DMS53 treated with DMSO at 0.1 percent for 48 hours (cell line): ENCODE measurements around the gene DLGAP1.

Source experiments
- DNase-seq: peaks from one replicate; lab custom pipeline; 2025; ENCODE audit not compliant: unreplicated experiment; lab: John Stamatoyannopoulos, UW

The DLGAP1 gene

GRCh38 chr18:3873211-3873610, 581.9 kb downstream of the DLGAP1 start:
- DNase-seq: no peak

- no peak for DNase-seq
Observed at GRCh38 chr18:3872641-3873040, 582.5 kb downstream of the DLGAP1 start.

- no peak for DNase-seq
Observed at GRCh38 chr18:3871687-3872086, 583.4 kb downstream of the DLGAP1 start.

GRCh38 chr18:3870914-3871313, 584.2 kb downstream of the DLGAP1 start:
- no peak for DNase-seq

- peak; percentile 77 for DNase-seq
Observed at GRCh38 chr18:3869848-3870247, 585.3 kb downstream of the DLGAP1 start.

- no peak for DNase-seq
Observed at GRCh38 chr18:3867864-3868311, 587.2 kb downstream of the DLGAP1 start.

GRCh38 chr18:3867236-3867635, 587.9 kb downstream of the DLGAP1 start:
- no peak for DNase-seq

- DNase-seq: no peak
Observed at GRCh38 chr18:3864669-3865298, 590.3 kb downstream of the DLGAP1 start.

- DNase-seq: no peak
Observed at GRCh38 chr18:3863593-3863992, 591.5 kb downstream of the DLGAP1 start.

GRCh38 chr18:3863006-3863405, 592.1 kb downstream of the DLGAP1 start:
- no peak for DNase-seq

GRCh38 chr18:3861495-3861894, 593.6 kb downstream of the DLGAP1 start:
- no peak for DNase-seq

- no peak for DNase-seq
Observed at GRCh38 chr18:3857544-3857943, 597.6 kb downstream of the DLGAP1 start.

- no peak for DNase-seq
Observed at GRCh38 chr18:3855966-3856365, 599.1 kb downstream of the DLGAP1 start.

GRCh38 chr18:3852321-3852720, 602.8 kb downstream of the DLGAP1 start:
- DNase-seq: no peak

- no peak for DNase-seq
Observed at GRCh38 chr18:3851159-3851558, 603.9 kb downstream of the DLGAP1 start.

GRCh38 chr18:3848316-3848715, 606.8 kb downstream of the DLGAP1 start:
- DNase-seq: no peak

GRCh38 chr18:3845161-3845560, 609.9 kb downstream of the DLGAP1 start:
- no peak for DNase-seq

GRCh38 chr18:3842844-3843243, 612.3 kb downstream of the DLGAP1 start:
- DNase-seq: no peak

GRCh38 chr18:3840766-3841165, 614.3 kb downstream of the DLGAP1 start:
- no peak for DNase-seq

- DNase-seq: no peak
Observed at GRCh38 chr18:3839581-3839981, 615.5 kb downstream of the DLGAP1 start.

- no peak for DNase-seq
Observed at GRCh38 chr18:3836483-3837335, 618.4 kb downstream of the DLGAP1 start.

- no peak for DNase-seq
Observed at GRCh38 chr18:3832025-3832638, 623.0 kb downstream of the DLGAP1 start.
